Left lung (tissue), 10 donors: ENCODE data around the gene ABCF1. TPM values are rescaled to one million over a fixed set of nuclear protein-coding genes. Genes with fewer than 3 reads are reported as not detected.
A peak's percentile ranks its signal among the peaks of the same experiment; 100 is the strongest.
"Not testable (repeated sequence)": the region's sequence is repeated elsewhere in the genome, so short reads cannot be mapped to it uniquely, and the experiment has no call there.

Experiments used
- ATAC-seq: fragments of 200-7000 bp; cut with Tn5 transposase; one replicate; pipeline ENCODE4 v1.9.1; 2020; ENCODE audit warnings: moderate library complexity
- DNase-seq, 4 donors: peaks; one replicate each; pipeline ENCODE4 v3.0.0-alpha.2; 2013 to 2020
- H3K27ac ChIP-seq, 2 donors: fragments of 200-600 bp; sonication (generic) in 1 of 2; one replicate each; pipeline versions ENCODE4 v1.5.0 to v1.8.0; 2020 to 2021
- H3K27me3 ChIP-seq, 2 donors: fragments of 200-600 bp; sonication (generic) in 1 of 2; one replicate each; pipeline versions ENCODE4 v1.5.0 to v1.8.0; 2020 to 2021
- H3K36me3 ChIP-seq, 2 donors: fragments of 200-600 bp; sonication (generic) in 1 of 2; one replicate each; pipeline versions ENCODE4 v1.5.0 to v1.8.0; 2020 to 2021
- H3K4me1 ChIP-seq, 2 donors: fragments of 200-600 bp; one replicate each; pipeline ENCODE4 v1.8.0; 2021
- H3K4me3 ChIP-seq, 2 donors: fragments of 200-600 bp; sonication (generic) in 1 of 2; one replicate each; pipeline versions ENCODE4 v1.5.0 to v1.8.0; 2020 to 2021; ENCODE audit warnings: mild to moderate bottlenecking in 1 of 2
- H3K9me3 ChIP-seq, 2 donors: fragments of 200-600 bp; sonication (generic) in 1 of 2; one replicate each; pipeline versions ENCODE4 v1.5.0 to v1.8.0; 2020 to 2021
- CTCF ChIP-seq, 2 donors: fragments of 200-600 bp; sonication (generic) in 1 of 2; IDR thresholded peaks; one replicate each; pipeline versions ENCODE4 v1.5.0 to v1.8.0; 2021; ENCODE audit warnings: antibody characterized with exemption in 2 of 2
- intact Hi-C, 2 donors: fragments of 100-400 bp; cut with DNase I; formaldehyde crosslinking; loops; one replicate each; pipeline versions ENCODE4 v1.11.2 to v1.14.2; 2022
- polyA plus RNA-seq, 6 donors: library from polyadenylated mRNA; unstranded; fragments of 120-200 nt; gene quantifications; one replicate each; pipeline ENCODE4 v1.2.1, GENCODE V29; 2013; ENCODE audit not compliant: insufficient read length in 6 of 6
- total RNA-seq, 2 donors: library from RNA; stranded (reverse); fragmentation: NEBNext Ultra II Directional; extraction: Animal tissue kit (Norgen Biotek cat#: 25700); gene quantifications; one replicate each; pipeline ENCODE4 v1.2.1, GENCODE V29; 2021
- donor health status: DM: no; HTN: yes; CAD: no.
- donor health status: DM: no; HTN: no; CAD: no.

ABCF1 gene
- total and polyA plus RNA-seq, 8 donors: 37.9 to 75.1 (median 60.6) TPM

DNA sequence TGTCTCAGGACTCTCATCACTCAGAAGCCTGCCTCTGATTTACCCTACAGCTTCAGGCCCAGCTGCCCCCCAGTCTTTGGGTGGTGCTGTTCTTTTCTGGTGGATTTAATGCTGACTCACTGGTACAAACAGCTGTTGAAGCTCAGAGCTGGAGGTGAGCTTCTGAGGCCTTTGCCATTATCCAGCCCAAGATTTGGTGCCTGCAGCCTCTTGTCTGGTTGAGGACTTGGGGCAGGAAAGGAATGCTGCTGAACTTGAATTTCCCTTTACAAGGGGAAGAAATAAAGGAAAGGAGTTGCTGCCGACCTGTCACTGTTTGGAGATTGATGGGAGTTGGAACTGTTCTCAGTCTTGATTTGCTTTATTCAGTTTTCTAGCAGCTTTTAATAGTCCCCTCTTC is 19.8 kb downstream of the ABCF1 start:
- H3K27me3 ChIP-seq: no peaks in the 10 kb centered on the region
- H3K4me1 ChIP-seq: peaks cover 12 to 13% of the 10 kb centered on the region in 2 donors
- H3K9me3 ChIP-seq: no peaks in the 10 kb centered on the region
- peak overlapping the region; percentile 50 to 53 for H3K27ac ChIP-seq
- H3K4me3 ChIP-seq: no peak overlapping the region
- no peak for TF ChIP-seq CTCF (IDR thresholded peaks at IDR 0.05)
- DNase-seq (peak in 2 of 4 donors; percentile 61 to 75), ATAC-seq (peak; percentile 88)
- H3K36me3 ChIP-seq: peaks cover 2 to 95% of the 10 kb centered on the region in 2 donors
- intact Hi-C loops: no loop called here

DNA sequence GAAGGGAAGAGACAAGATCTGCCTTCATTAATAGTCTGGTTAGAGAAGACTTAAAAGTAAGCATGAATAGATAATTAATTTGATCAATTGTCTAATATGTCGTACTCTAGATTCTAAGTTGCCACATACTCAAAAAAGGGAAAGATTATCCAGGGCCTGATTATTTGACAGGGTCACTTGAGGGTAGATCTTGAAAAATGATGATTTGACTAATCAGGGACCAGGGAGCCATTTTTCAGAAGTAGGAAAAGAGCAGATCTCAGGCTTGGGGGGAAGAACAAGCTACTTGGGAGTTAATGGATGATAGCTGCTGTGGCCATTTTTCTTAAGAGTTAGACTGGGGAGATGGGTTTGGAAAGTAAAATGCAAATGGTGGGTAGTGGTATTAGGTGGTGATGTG is 21.0 kb downstream of the ABCF1 start:
- no peak for DNase-seq
- Histone ChIP-seq H3K27ac (no peak overlapping the region), H3K36me3 (peaks cover 0 to 91% of the 10 kb centered on the region in 2 donors), H3K4me3 (no peak overlapping the region), H3K9me3 (no peaks in the 10 kb centered on the region), H3K27me3 (no peaks in the 10 kb centered on the region), H3K4me1 (peaks cover 12 to 13% of the 10 kb centered on the region in 2 donors)
- intact Hi-C loops: no loop called here
- ATAC-seq: no peak
- TF ChIP-seq CTCF (IDR thresholded peaks at IDR 0.05): no peak

GRCh38 chr6:30597315-30598144 is 26.3 kb downstream of the ABCF1 start:
- intact Hi-C loops, H3K9me3 ChIP-seq: not testable (repeated sequence)

GRCh38 chr6:30598912-30599624 is 27.8 kb downstream of the ABCF1 start:
- no peaks in the 10 kb centered on the region for H3K27me3 ChIP-seq
- ATAC-seq (no peak), DNase-seq (no peak)
- intact Hi-C loops: no loop called here
- no peak overlapping the region for H3K4me3 ChIP-seq
- H3K27ac ChIP-seq: no peak overlapping the region
- no peak for TF ChIP-seq CTCF (IDR thresholded peaks at IDR 0.05)
- peaks cover 4 to 73% of the 10 kb centered on the region in 2 donors for H3K36me3 ChIP-seq
- H3K9me3 ChIP-seq: no peaks in the 10 kb centered on the region
- H3K4me1 ChIP-seq: no peaks in the 10 kb centered on the region

More at GRCh38 chr6:30597315-30598144, 26.3 kb downstream of the ABCF1 start:
- H3K36me3 ChIP-seq: peaks cover 0 to 71% of the 10 kb centered on the region in 2 donors
- TF ChIP-seq CTCF (IDR thresholded peaks at IDR 0.05): peak; percentile 78 to 83
- H3K27ac ChIP-seq, H3K4me1 ChIP-seq, H3K27me3 ChIP-seq, H3K4me3 ChIP-seq: not testable (repeated sequence)
- peak; percentile 90 for ATAC-seq
- peak in 3 of 4 donors; percentile 44 to 71 (median 62) for DNase-seq
